Loucy (cell line): ENCODE results near the gene ACACB.

ENCODE experiments used
- CTCF ChIP-seq: fragments of 200-600 bp; sonication (generic); conservative IDR thresholded peaks from 2 replicates; pipeline ENCODE4 v1.5.1; 2014; ENCODE audit warnings: mild to moderate bottlenecking, antibody characterized with exemption, low read length
- EZH2phosphoT487 ChIP-seq: fragments of 200-600 bp; IDR thresholded peaks from 2 replicates; pipeline ENCODE4 v1.6.1; 2018; ENCODE audit warnings: antibody characterized with exemption, mild to moderate bottlenecking, moderate library complexity, borderline replicate concordance

- no peak for TF ChIP-seq CTCF
- TF ChIP-seq EZH2phosphoT487 = no peak
Measured at GRCh38 chr12:109310247-109311125, 194.1 kb downstream of the ACACB start.
